SK-N-SH treated with all-trans-retinoic acid at 6 μM for 48 hours (cell line): ENCODE measurements around the gene SIRPA.

ENCODE experiments used
- ISL1 ChIP-seq: fragments of 250-450 bp; sonication (Bioruptor Pico); IDR thresholded peaks from 2 replicates; pipeline ENCODE4 v2.1.2; 2022; ENCODE audit warnings: mild to moderate bottlenecking, moderate library complexity
- OSR1 ChIP-seq: fragments of 250-450 bp; sonication (Bioruptor Pico); IDR thresholded peaks from 2 replicates; pipeline ENCODE4 v1.8.0; 2022; ENCODE audit warnings: moderate library complexity, mild to moderate bottlenecking, inconsistent platforms
- PATZ1 ChIP-seq: fragments of 250-450 bp; sonication (Bioruptor Pico); IDR thresholded peaks from 2 replicates; pipeline ENCODE4 v1.8.0; 2020; ENCODE audit warnings: mild to moderate bottlenecking, moderate library complexity, borderline replicate concordance
- RARB ChIP-seq: fragments of 250-450 bp; sonication (Bioruptor Pico); IDR thresholded peaks from 2 replicates; pipeline ENCODE4 v1.8.0; 2021; ENCODE audit warnings: mild to moderate bottlenecking, moderate library complexity
- SNAI2 ChIP-seq: fragments of 250-450 bp; sonication (Bioruptor Pico); IDR thresholded peaks from 2 replicates; pipeline ENCODE4 v1.5.0; 2020; ENCODE audit warnings: mild to moderate bottlenecking, moderate library complexity
- ZFP3 ChIP-seq: fragments of 250-450 bp; sonication (Bioruptor Pico); IDR thresholded peaks from 2 replicates; pipeline ENCODE4 v1.5.0; 2020; ENCODE audit warnings: mild to moderate bottlenecking, moderate library complexity
- ZNF565 ChIP-seq: fragments of 450-650 bp; formaldehyde crosslinking; conservative IDR thresholded peaks from 2 replicates; pipeline ENCODE4 v1.5.0; 2020; ENCODE audit warnings: low read depth, mild to moderate bottlenecking, moderate library complexity
- ZNF8 ChIP-seq: fragments of 450-650 bp; formaldehyde crosslinking; IDR thresholded peaks from 2 replicates; pipeline ENCODE4 v1.5.0; 2020; ENCODE audit warnings: mild to moderate bottlenecking, moderate library complexity

DNA sequence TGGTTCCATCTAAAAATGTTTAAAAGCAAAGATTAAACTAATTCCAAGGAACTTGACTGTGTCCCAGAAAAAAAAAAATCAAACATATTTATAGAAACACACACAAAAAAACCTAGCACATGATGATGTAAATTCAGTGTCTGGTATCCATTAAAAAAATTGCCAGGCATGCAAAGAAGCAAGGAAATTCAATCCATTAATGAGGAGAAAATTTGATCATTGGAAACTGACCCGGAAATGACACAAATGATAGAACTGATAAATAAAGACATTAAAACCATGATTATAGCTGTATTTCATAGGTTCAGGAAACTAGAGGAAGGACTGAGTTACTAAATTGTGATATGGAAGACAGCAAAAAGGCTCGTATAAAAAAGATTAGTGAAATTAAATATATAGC lies 63.9 kb downstream of the SIRPA start:
- no peak for TF ChIP-seq OSR1 (CRISPR knock-in tag)
- TF ChIP-seq ZNF8 (CRISPR knock-in tag) = no peak
- no peak for TF ChIP-seq ZFP3 (CRISPR knock-in tag)
- no peak for TF ChIP-seq SNAI2 (CRISPR knock-in tag)
- TF ChIP-seq PATZ1 = no peak
- TF ChIP-seq RARB = no peak
- TF ChIP-seq ISL1 (CRISPR knock-in tag) = no peak
- TF ChIP-seq ZNF565 (CRISPR knock-in tag) = no peak
